HG03060 (cell line): ENCODE measurements around the gene TPO.
"Not testable (repeated sequence)": the region's sequence is repeated elsewhere in the genome, so short reads cannot be mapped to it uniquely, and the experiment has no call there.

Experiments
- ATAC-seq: cut with Tn5 transposase; IDR thresholded peaks from one replicate; pipeline ENCODE4 v1.9.1; 2021; ENCODE audit warnings: low read depth, moderate number of reproducible peaks; ENCODE audit not compliant: unreplicated experiment

Gene TPO

DNA sequence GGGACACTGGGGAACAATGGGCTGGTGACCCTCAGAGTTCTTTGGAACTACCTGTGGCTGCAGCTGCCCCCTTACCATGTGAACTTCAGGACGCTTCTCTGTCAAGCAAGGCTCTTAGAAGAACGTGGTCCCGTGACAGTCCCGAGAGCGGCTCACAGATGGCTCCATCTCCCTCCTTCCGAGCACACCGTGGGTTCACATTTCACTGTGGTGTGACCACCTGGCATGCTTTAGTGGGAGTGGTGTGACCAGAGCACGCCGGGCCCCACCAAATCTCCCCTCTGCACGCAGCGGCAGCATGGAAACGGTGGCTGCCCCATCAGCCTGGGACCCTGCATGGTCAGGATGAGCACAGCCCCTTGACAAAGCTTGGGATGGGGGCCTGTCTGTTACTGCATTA lies 9.7 kb upstream of the TPO start:
- no peak for ATAC-seq

DNA sequence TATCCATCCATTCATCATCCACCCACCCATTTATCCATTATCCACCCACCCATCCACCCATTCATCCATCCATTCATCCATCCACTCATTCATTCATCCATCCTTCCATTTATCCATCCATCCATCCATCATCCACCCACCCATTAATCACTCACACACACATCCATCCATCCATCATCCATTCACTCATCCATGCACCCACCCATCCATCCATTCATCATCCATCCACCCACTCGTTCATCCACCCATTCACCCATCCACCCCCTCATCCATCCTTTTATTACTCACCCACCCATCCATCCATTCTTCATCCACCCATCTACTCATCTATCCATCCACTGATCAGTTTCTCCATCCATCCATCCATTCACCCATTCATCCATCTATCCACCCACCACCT lies 8.1 kb upstream of the TPO start:
- no peak for ATAC-seq

GRCh38 chr2:1405967-1406366 lies 7.3 kb upstream of the TPO start:
- ATAC-seq, result no peak

- ATAC-seq, result no peak
These were observed 6.8 kb upstream of the TPO start for GRCh38 chr2:1406434-1406833.

GRCh38 chr2:1407950-1408675 lies 5.2 kb upstream of the TPO start:
- no peak for ATAC-seq

- no peak for ATAC-seq
These were observed 858 bp downstream of the TPO start for GRCh38 chr2:1414121-1414520.

GRCh38 chr2:1414901-1415300 lies 1.6 kb downstream of the TPO start:
- not testable (repeated sequence) for ATAC-seq

GRCh38 chr2:1415501-1415900 lies 2.2 kb downstream of the TPO start:
- ATAC-seq, result no peak

DNA sequence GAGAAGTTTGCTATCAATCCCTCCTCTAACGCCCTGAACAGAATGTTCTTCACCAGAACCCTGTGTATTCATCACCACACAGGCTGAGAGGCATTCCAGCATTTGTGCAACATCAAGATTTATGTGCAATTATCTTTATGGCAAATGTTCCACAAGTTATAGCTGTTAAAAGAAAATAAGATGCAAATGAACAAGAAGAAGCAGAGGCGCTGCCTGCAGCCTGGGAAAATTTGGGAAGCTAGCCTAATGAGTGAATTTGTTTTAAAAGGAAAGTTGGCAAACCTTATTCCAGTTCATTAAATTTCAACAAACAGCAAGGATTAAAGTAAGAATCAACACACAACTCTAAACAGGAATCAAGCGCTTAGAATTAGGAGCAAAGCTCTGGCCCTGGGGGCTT lies 5.3 kb downstream of the TPO start:
- no peak for ATAC-seq

DNA sequence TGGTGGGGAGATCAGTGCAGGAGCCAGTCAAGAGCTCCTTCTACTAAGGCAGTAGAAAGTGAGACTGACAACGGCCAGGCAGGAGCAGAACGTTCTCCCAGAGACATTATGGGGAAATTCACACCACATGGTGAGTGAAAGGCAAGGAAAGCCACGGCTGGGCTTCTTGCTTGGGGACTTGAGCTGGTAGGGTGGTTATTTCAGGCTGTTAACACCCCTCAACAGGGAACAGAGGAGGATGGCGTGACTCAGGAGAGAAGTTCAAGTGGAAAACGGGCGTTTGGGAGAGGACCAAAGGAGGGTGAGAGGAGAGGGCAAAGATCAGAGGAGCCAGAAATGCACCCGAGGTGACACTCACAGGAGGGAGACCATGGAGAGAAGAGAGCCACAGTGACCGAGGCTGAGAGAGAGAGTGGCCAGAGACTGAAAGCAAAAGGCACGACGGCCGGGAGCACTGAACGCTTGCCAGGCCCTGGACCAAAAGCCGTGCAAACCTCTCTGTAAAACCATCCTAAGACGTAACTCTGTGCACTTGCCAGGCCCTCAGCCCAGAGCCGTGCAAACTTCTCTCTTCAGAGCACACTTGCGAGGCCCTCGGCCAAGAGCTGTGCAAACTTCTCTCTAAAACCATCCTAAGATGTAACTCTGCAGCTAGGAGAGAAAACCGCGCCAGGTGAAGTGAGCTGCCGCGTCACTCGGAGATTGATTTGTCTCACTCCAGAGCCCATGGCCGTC lies 7.7 kb downstream of the TPO start:
- ATAC-seq, result no peak

DNA sequence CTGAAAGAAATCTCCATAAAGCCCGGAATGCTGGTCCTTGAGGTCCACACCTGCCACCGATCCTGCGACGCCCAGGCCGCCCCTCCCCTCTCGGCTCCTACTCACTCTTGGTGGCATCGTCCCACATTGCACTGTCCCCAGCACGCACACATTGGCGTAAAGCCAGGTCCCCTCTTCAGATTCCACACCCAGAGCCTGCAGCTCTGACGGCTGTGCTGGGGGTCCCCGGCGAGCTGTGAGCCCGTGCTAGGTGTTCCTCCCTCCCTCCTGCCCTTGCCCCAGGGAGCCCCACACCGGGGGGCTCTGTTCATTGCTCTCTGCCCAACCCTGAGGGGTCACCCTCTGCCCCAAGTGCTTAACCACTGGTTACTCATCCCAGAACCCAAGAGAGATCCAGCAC lies 8.5 kb downstream of the TPO start:
- no peak for ATAC-seq

- no peak for ATAC-seq
These were observed 8.9 kb downstream of the TPO start for GRCh38 chr2:1422131-1422530.

DNA sequence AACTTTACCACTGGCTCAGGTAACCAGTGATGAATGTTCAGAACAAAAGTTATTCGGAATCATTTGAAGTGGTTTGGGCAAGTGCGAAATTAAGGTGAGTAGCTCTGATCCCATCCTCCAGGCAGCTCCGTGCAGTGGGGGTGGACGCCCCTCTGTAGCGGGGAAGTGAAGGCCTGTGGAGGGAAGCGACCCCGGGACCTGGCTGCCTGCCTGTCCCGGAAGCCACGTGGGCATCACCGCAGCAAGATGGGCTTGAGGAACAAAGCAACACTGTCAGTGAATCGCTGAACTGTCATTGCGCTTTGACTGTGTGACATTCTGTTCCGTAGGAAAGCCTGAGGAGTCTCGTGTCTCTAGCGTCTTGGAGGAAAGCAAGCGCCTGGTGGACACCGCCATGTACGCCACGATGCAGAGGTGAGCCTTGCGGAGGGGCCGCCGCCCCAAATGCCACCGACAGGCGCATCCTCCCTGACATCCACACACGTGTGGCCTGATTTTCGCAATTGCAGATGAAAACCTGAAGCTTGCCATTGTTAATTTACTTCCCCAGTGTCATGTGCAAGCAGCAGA lies 9.5 kb downstream of the TPO start:
- no peak for ATAC-seq

- no peak for ATAC-seq
These were observed 13.8 kb downstream of the TPO start for GRCh38 chr2:1427086-1427485.

GRCh38 chr2:1429895-1430294 lies 16.6 kb downstream of the TPO start:
- ATAC-seq, result no peak

DNA sequence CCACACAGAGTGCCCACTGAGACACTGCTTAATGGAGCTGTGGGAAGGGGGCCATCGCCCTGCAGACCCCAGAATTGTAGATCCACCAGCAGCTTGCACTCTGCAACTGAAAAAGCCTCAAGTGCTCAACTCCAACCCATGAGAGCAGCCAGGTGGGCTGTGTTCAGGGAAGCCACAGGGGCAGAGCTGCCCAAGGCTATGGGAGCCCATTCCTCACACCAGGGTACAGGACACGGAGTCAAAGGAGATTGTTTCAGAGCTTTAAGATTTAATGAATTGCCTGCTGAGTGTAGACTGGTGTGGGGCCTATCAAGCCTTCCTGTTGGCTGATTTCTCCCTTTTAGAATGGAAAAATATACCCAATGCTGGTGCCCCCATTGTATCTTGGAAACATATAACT lies 17.2 kb downstream of the TPO start:
- no peak for ATAC-seq

DNA sequence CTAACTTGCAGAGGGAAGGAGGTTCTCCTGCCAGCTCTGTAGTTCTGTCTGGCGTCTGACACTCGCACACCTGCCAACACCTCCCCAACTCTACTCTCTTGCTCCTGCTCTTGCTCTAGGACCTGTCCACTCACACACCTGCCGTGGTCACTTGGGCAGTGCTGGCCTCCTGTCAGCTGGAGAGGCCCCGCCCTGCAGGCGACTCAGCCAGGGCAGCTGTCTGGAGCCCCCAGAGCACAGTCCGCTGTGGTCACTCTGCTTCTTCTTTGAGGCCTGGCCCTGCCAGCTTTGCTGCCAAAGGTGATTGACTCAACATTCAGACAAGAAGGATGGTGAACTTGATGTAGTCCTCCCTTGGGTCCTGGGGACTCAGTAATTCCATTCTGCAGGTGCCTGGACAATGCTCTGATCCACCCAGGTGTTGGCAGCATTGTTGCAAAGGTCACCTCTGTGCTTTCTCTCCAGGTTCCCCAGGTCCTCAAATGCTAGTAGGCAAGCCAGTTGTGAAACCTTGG lies 18.7 kb downstream of the TPO start:
- no peak for ATAC-seq

DNA sequence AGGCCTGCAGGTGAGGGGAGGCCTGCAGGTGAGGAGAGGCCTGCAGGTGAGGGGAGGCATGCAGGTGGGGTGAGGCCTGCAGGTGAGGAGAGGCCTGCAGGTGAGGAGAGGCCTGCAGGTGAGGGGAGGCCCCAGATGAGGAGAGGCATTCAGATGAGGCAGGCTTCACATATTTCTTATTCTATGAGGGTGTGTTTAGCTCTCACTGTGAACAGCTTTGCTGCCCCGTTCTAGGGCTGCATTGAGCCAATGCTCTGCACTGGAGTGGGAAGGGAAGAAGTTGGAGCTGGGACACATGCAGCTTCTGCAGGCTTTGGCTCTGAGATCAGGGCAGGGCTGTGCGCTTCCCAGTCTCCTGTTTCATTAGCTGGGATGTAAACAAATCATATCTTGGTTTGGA lies 19.5 kb downstream of the TPO start:
- no peak for ATAC-seq

GRCh38 chr2:1436369-1436768 lies 23.1 kb downstream of the TPO start:
- ATAC-seq, result no peak

GRCh38 chr2:1437101-1437500 lies 23.8 kb downstream of the TPO start:
- no peak for ATAC-seq

DNA sequence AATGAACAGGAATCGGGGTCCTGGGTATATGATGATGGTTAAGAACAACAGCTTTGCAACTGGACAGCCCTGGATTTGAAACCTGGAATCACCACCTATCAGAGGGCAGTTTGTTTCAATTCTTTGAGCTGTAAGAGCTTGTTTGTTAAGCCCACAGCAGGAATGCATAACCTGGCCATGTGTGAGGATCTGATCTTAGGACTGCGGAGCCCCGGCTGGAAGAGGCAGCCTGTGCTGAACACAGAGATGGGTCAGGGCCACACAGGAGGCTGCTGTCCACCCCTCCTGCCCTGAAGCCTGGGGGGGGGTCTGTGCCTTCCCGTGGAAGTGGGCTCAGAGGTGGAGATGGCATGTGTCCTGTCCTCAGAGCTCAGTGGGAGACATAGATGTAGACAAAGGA lies 24.3 kb downstream of the TPO start:
- ATAC-seq, result no peak

DNA sequence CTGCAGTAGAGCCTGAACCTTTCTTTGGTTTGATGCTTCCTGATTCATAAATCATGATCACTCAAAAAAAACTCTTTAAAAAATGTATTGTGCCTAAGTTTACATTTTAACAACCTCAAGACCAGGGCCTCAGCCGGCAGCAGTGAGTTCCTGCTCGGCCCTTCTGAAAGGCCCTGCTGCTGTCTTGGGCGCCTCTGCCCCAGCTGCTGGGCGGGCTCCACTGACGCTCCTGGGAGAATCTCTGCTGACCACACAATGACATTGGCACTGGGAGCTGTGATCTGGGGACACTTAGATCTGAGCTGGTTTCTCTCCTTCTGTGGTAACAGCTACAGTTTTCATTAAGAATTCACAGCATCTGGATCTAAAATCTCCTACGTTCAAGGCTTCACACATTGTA lies 25.7 kb downstream of the TPO start:
- no peak for ATAC-seq
